AG09309 (cell line): ENCODE data around the gene TBC1D17.
A peak's percentile ranks its signal among the peaks of the same experiment; 100 is the strongest.

Experiments
- DNase-seq: peaks from one replicate; pipeline ENCODE4 v3.0.0-alpha.2; 2010; ENCODE audit warnings: low read depth
- H3K4me3 ChIP-seq: 2 replicates; pipeline ENCODE4 v1.5.1; 2011; ENCODE audit warnings: mild to moderate bottlenecking, low read depth, low read length, moderate library complexity; ENCODE audit not compliant: control insufficient read depth
- TF ChIP-seq, protein P1 (sequence below): IDR thresholded peaks from 2 replicates; pipeline ENCODE4 v1.5.1; 2011; ENCODE audit warnings: mild to moderate bottlenecking, low read depth, low read length, inconsistent platforms; ENCODE audit not compliant: insufficient read depth, control insufficient read depth; ENCODE audit errors: missing control alignments

TBC1D17 gene

DNA sequence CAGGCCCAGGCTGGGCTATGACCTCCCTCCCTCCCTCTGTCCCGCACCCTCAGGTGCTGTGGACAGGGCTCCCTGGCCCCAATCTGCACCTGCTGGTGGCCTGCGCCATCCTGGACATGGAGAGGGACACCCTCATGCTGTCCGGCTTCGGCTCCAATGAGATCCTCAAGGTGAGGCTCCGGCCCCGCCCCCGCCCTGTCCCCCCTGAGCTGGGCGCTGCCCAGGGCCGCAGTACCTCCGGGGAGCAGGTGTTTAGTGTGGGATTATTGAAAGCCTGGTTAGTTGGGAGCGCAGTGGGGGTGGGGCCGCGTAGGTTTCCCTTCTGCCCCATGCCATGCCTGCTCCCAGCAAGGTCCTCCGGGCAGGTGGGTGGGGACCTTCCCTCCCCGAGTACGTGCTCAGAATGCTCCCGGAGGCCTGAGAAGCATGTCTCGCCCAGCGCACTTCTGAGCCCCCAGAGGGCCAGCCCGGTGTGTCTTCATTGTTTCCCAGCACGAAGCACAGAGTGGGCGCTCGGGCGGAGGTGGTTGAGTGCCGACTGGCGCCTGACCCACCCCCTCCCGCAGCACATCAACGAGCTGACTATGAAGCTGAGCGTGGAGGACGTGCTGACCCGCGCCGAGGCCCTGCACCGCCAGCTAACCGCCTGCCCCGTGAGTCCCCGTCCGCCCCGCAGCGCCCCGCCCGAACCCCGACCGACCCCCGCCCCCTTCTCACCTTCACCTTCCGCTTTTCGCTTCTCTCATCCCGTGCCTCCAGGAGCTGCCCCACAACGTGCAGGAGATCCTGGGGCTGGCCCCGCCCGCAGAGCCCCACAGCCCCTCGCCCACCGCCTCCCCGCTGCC lies 10.4 kb downstream of the TBC1D17 start:
- DNase-seq = no peak

GRCh38 chr19:49888510-49888824 lies 11.0 kb downstream of the TBC1D17 start:
- TF ChIP-seq, protein P1, sequence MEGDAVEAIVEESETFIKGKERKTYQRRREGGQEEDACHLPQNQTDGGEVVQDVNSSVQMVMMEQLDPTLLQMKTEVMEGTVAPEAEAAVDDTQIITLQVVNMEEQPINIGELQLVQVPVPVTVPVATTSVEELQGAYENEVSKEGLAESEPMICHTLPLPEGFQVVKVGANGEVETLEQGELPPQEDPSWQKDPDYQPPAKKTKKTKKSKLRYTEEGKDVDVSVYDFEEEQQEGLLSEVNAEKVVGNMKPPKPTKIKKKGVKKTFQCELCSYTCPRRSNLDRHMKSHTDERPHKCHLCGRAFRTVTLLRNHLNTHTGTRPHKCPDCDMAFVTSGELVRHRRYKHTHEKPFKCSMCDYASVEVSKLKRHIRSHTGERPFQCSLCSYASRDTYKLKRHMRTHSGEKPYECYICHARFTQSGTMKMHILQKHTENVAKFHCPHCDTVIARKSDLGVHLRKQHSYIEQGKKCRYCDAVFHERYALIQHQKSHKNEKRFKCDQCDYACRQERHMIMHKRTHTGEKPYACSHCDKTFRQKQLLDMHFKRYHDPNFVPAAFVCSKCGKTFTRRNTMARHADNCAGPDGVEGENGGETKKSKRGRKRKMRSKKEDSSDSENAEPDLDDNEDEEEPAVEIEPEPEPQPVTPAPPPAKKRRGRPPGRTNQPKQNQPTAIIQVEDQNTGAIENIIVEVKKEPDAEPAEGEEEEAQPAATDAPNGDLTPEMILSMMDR = no peak
- H3K4me3 ChIP-seq = no peak overlapping the region
- DNase-seq = no peak

More for the DNA sequence above, 10.4 kb downstream of the TBC1D17 start:
- no peak overlapping the region for H3K4me3 ChIP-seq
- TF ChIP-seq, protein P1 = no peak

GRCh38 chr19:49889038-49889686 lies 11.7 kb downstream of the TBC1D17 start:
- H3K4me3 ChIP-seq = no peak overlapping the region
- no peak for DNase-seq

DNA sequence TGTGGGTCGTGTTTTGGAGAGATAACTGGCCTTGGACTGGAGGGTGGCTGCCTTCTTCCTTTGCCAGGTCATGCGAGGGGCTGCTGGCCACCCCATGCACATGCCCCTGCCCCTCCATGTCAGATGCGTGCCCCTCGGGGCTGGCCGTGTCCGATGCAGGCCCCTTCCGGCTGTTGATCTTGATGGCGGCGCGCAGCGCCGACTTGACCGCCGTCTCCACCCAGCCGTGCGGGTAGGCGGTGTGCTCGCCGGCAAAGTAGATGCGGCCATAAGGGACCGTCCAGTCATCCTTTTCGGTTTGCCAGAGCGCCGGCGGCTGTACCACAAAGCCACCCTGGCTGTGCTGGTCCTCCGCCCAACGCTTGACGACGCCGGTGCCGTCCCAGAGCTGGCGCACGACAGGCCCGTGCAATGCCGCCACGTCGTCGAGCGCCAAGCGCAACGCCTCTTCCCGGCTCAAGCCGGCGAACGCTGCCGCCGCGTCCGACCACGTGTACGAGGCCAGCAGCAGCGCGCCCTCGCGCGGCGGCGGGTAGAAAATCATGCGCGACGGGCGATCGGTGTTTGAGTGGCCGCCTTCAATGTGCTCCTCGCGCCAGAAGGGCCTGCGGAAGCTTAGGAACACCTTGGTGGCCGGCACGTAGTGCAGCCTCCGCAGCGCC lies 12.3 kb downstream of the TBC1D17 start:
- H3K4me3 ChIP-seq = no peak overlapping the region
- DNase-seq = no peak
- TF ChIP-seq, protein P1 = peak; percentile 53

More at GRCh38 chr19:49889038-49889686, 11.7 kb downstream of the TBC1D17 start:
- TF ChIP-seq, protein P1 = no peak

GRCh38 chr19:49890349-49891311 lies 13.1 kb downstream of the TBC1D17 start:
- no peak overlapping the region for H3K4me3 ChIP-seq

DNA sequence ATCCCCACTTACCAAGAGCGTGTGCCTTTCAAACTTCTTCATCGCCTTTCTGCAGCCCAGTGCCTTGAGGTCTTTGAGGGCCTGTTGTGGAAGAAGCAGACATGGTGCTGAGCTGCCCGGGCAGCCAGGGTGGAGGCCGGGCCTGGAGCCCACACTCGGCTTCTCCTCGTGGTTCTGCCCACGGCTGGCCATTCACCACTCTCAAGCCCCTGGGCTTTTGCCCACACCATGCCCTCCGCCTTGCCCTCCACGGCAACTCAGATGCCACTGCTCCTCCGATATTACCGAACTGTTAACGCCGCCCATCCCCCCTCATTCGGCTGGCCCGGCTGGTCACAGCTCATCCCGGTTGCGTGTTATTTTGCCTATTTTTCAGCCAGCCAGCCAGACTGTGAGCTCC lies 13.9 kb downstream of the TBC1D17 start:
- TF ChIP-seq, protein P1 = no peak
- H3K4me3 ChIP-seq = no peak overlapping the region
- DNase-seq = no peak

More at GRCh38 chr19:49890349-49891311, 13.1 kb downstream of the TBC1D17 start:
- DNase-seq = no peak
- TF ChIP-seq, protein P1 = no peak
